ENCODE data around the gene MMP14.

- no peak for TF ChIP-seq ZNF274 (IDR thresholded peaks at IDR 0.05; ENCODE audit: low read depth, low read length)
- TF ChIP-seq SUZ12 (IDR thresholded peaks at IDR 0.05; ENCODE audit: extremely low read depth, insufficient read depth, insufficient read length), result no peak
- TF ChIP-seq YY1 (IDR thresholded peaks at IDR 0.05; ENCODE audit: insufficient read depth, insufficient read length), result no peak
Measured at GRCh38 chr14:22814941-22815713, 21.3 kb upstream of the MMP14 start, which contains the start of gene SLC7A7.
